Measurements from ENCODE around the gene KRTAP3-3.

- TF ChIP-seq EZH2 (IDR thresholded peaks at IDR 0.05; ENCODE audit: borderline replicate concordance, low read depth, low read length, poor library complexity, severe bottlenecking) = no peak
- no peak for TF ChIP-seq CTCF (conservative IDR thresholded peaks at IDR 0.05; ENCODE audit: low read depth, low read length)
These were observed 3.4 kb upstream of the KRTAP3-3 start for GRCh38 chr17:40997361-40997760.
